Germinal center (tissue), 1 donor: ENCODE data around the gene ZNF813.
"Not testable (repeated sequence)": the region's sequence is repeated elsewhere in the genome, so short reads cannot be mapped to it uniquely, and the experiment has no call there.

Source experiments
- DNase-seq: peaks from one replicate; pipeline ENCODE4 v3.0.0; 2012; ENCODE audit warnings: mixed read lengths, low spot score

Gene ZNF813

DNA sequence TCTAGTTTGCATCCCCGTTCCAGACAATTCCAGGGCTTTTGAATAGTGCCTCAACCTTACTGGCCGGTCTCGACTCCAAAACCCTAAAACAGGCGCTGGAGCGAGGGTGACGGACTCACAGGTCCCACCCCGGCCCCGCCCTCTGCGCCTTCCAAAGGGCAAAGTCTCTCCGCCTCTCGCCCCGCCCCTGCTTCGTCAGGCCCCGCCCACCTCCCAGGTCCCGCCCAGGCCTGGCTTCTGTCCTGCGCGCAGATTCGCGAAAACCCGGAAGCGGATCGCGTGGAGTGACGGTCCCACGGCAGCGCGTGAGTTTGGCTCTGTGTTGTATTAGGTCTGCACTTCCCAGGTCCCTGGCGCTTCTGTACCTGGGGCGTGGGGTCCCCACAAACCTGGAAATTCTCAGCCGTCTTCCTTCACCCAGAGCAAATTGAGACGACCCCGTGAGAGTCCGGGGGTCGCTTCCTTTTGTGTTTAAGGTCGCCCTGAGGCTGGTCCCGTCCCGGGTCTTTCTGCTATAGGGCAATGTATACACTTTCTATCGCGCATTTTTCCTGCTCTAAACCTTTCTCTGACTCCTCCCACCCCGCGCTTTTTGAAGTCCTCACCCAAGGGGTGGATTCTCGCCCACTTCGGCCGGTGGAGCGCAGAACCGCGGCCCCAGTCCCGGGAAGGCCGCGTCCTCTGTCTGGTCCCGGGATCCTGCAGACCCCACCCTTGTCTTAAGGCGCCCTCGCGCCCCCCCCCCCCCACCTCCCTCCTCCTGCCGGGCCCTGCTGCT, at the start of gene ZNF813:
ZNF813 (plus strand) TSS at position 249 of the 778 bp plus-strand sequence. CDS start 16,090 bp downstream, outside the sequence.
- peak; percentile 94 for DNase-seq

DNA sequence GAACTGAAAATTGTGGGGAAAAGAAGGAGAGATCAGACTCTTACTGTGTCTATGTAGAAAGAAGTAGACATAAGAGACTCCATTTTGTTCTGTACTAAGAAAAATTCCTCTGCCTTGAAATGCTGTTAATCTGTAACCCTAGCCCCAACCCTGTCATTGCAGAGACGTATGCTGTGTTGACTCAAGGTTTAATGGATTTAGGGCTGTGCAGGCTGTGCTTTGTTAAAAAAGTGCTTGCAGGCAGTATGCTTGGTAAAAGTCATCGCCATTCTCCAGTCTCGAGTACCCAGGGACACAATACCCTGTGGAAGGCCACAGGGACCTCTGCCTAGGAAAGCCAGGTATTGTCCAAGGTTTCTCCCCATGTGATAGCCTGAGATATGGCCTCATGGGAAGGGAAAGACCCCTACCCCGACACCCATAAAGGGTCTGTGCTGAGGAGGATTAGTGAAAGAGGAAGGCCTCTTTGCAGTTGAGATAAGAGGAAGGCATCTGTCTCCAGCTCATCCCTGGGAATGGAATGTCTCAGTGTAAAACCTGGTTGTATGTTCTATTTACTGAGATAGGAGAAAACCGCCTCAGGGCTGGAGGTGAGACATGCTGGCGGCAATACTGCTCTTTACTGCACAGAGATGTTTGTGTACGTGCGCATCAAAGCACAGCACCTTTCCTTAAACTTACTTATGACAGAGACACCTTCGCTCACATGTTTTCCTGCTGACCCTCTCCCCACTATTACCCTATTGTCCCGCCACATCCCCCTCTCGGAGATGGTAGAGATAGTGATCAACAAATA, 46.8 kb upstream of the ZNF813 start:
- DNase-seq, result not testable (repeated sequence)

DNA sequence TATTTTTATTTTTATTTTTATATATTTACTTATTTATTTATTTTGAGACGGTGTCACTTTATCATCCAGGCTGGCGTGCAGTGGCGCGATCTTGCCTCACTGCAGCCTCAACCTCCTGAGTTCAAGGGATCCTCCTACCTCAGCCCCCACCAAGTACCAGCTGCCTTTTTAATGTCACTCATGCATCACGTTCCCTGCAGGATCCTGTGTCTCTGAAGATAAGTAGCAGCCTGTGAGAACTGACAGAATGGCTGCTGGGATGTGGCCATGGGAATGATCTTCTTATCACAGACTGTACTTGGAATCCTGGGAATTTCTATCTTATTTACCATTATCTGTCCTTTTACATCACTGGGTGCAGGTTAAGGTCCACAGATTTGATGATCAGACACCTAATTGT, 45.0 kb upstream of the ZNF813 start:
- no peak for DNase-seq

GRCh38 chr19:53423074-53423473, 44.5 kb upstream of the ZNF813 start:
- DNase-seq, result not testable (repeated sequence)

- DNase-seq, result not testable (repeated sequence)
Measured at GRCh38 chr19:53423680-53424079, 43.9 kb upstream of the ZNF813 start.

DNA sequence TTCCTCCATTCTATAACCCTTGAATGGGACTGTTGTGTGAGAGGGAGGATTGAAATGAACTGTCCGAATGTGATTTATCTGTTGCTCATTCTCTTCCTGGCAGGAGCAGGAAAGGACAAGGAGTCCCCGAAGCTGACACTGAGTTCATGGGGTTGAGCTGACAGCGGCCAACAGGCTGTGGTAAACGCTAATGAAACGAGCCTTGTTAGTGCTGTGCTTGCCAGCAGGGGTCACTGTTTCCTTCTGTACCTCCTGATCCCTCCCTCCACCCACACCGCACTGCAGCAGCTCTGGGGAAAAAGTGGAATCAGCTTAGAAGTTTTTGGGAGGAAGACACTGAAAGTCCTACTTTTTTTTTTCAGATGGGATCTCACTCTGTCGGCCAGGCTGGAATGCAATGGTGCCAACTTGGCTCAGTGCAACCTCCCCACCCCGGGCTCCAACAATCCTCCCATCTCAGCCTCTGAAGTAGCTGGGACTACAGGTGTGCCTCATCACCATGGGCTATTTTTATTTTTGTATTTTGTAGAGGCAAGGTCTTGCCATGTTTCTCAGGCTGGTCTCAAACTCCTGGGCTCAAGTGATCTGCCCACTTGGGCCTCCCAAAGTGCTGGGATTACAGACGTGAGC, 42.5 kb upstream of the ZNF813 start:
- DNase-seq, result peak; percentile 57

DNA sequence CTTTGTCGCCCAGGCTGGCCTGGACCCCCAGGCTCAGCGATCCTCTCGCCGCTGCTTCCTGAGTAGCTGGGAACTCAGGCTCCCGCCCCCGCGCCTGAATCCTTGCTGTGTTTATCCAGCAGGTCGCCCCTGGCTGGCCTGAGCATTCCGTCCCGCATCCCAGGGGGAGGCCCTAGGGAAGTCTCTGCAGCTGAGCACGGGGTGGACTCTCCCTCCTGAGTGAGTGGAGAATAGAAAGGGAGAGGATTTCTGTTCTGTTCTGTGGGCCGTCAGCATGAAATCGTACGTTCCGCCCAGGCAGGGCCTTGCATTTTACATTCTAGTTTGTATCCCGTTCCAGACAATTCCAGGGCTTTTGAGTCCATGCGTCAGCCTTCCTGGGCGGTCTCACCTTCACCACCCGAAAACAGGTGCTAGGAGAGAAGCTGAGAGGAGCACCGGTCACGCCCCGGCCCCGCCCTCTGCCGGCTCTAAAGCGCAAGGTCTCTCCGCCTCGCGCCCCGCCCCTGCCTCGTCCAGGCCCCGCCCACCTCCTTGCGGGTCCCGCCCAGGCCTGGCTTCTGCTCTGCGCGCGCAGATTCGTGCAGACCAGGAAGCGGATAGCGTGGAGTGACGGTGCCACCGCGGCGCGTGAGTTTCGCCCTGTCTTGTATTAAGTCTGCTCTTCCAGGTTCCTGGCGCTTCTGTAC, 36.0 kb upstream of the ZNF813 start, which contains the start of gene ZNF761:
ZNF761 (plus strand) TSS at position 586 of the 689 bp plus-strand sequence. CDS start 15,285 bp downstream, outside the sequence.
- DNase-seq, result peak; percentile 93

GRCh38 chr19:53432088-53432661, 35.4 kb upstream of the ZNF813 start:
- DNase-seq, result no peak

DNA sequence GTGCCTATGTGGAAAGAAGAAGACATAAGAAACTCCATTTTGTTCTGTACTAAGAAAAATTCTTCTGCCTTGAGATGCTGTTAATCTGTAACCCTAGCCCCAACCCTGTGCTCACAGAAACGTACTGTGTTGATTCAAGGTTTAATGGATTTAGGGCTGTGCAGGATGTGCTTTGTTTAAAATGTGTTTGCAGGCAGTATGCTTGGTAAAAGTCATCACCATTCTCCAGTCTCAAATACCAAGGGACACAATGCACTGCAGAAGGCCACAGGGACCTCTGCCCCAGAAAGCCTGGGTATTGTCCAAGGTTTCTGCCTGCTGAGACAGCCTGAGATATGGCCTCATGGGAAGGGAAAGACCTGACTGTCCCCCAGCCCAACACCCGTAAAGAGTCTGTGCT, 23.7 kb upstream of the ZNF813 start:
- not testable (repeated sequence) for DNase-seq

GRCh38 chr19:53447196-53447595, 20.3 kb upstream of the ZNF813 start:
- DNase-seq, result not testable (repeated sequence)

GRCh38 chr19:53455828-53456227, 11.7 kb upstream of the ZNF813 start:
- no peak for DNase-seq

DNA sequence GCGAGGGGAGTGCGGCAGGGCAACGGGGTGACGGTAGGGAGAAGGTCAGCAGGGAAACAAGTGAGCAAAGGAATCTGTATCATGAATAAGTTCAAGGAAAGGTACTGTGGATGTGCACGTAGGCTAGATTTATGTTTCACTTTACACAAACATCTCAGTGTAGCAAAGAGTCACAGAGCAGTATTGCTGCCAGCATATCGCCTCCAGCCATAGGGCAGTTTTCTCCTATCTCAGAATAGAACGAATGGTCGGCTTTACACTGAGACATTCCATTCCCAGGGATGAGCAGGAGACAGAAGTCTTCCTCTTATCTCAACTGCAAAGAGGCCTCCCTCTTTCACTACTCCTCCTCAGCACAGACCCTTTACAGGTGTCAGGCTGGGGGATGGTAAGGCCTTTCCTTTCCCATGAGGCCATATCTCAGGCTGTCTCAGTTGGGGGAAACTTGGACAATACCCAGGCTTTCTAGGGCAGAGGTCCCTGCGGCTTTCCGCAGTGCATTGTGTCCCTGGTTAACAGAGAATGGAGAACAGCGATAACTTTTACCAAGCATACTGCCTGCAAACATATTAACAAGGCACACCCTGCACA, 7.3 kb upstream of the ZNF813 start:
- DNase-seq, result not testable (repeated sequence)

DNA sequence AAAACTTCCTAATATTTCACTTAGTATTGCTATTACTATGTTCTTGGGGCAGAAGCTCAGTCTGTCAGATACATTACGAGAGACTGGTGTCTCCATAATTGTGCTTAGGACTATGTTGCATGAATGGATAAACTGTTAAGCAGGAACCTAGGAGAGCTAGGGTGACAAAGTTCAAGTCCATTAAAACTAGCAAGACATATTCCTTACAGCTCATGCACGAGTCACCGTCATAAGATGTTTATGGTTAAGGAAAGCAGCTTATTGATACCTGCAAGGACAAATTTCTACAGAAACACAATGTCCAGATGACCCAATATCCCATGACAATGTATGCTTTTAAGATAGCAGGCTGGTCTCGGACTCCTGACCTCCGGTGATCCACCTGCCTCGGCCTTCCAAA, 5.7 kb upstream of the ZNF813 start:
- DNase-seq, result no peak

GRCh38 chr19:53462861-53463260, 4.7 kb upstream of the ZNF813 start:
- no peak for DNase-seq

GRCh38 chr19:53463263-53463662, 4.3 kb upstream of the ZNF813 start:
- peak; percentile 5 for DNase-seq

DNA sequence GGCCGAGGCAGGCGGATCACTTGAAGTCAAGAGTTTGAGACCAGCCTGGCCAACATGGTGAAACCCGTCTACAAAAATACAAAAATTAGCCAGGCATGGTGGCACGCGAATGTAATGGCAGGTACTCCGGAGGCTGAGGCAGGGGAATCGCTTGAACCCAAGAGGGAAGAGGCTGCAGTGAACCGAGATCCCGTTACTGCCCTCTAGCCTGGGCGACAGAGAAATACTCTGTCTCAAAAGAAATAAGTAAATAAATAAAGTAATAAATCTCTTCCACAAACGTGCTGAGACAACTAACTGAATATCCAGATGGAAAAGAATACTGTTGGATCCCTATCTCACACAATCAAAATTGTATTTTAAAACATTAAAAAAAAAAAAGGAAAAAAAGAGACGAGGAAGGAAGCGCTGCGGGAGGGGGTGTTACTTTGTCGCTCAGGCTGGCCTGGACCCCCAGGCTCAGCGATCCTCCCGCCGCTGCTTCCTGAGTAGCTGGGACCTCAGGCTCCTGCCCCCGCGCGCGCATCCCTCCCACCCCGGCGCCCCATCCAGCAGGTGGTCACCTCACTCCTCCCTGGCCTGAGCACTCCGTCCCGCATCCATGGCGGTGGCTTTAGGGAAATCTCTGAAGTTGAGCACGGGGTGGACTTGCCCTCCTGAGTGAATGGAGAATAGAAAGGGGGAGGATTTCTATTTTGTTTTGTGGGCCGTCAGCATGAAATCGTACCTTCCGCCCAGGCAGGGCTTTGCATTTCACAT, 628 bp upstream of the ZNF813 start:
- DNase-seq, result peak; percentile 19

- not testable (repeated sequence) for DNase-seq
Measured at GRCh38 chr19:53468628-53469027, 1.1 kb downstream of the ZNF813 start.

- DNase-seq, result no peak
Measured at GRCh38 chr19:53471916-53472315, 4.4 kb downstream of the ZNF813 start.

DNA sequence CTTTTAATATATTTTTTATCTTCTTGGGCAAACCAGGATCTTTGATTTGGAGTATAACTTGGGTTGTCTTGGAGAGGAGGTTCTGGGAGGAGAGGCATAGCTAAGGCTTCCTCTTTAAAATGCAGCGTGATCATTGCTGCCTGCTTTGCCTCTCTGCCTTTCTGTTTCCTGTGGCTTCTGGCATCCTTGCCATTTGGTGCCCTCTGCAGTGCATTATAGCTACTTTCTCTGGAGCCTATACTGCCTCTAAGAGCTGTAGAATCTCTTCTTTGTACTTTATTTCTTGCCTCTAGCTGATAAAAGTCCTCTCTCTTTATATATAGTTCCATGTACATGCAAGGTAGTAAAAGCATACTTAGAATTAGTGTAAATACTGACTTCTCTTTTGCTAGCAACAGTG, 7.3 kb downstream of the ZNF813 start:
- DNase-seq, result not testable (repeated sequence)

- not testable (repeated sequence) for DNase-seq
Measured at GRCh38 chr19:53475470-53475869, 7.9 kb downstream of the ZNF813 start.
